ENCODE results near the gene TXNDC15.

GRCh38 chr5:134935711-134936602, 61.8 kb downstream of the TXNDC15 start:
- no peak for TF ChIP-seq MTA3 (CRISPR knock-in tag; IDR thresholded peaks at IDR 0.05)
- no peak for TF ChIP-seq HNF1B (CRISPR knock-in tag; IDR thresholded peaks at IDR 0.05)
- no peak for TF ChIP-seq POLR2AphosphoS2 (IDR thresholded peaks at IDR 0.05; ENCODE audit: low read depth, low read length)
- TF ChIP-seq PHF8 (CRISPR knock-in tag; IDR thresholded peaks at IDR 0.05), result no peak
- no peak for TF ChIP-seq CBX5 (CRISPR knock-in tag; IDR thresholded peaks at IDR 0.05; ENCODE audit: borderline replicate concordance)
- no peak for TF ChIP-seq AKNA (CRISPR knock-in tag; IDR thresholded peaks at IDR 0.05; ENCODE audit: borderline replicate concordance)
- no peak for TF ChIP-seq U2AF1 (optimal IDR thresholded peaks at IDR 0.05; ENCODE audit: low read depth, low read length)

Data from HepG2 (cell line).